ENCODE measurements around the gene ERVFRD-1. TPM values are rescaled to one million over a fixed set of nuclear protein-coding genes. Genes with fewer than 3 reads are reported as not detected.

ERVFRD-1 gene
- total and polyA plus RNA-seq, 2 of the 13 experiments (the other 11 are each of a cell fraction or from before 2014, with no cell fraction given) = not detected

DNA sequence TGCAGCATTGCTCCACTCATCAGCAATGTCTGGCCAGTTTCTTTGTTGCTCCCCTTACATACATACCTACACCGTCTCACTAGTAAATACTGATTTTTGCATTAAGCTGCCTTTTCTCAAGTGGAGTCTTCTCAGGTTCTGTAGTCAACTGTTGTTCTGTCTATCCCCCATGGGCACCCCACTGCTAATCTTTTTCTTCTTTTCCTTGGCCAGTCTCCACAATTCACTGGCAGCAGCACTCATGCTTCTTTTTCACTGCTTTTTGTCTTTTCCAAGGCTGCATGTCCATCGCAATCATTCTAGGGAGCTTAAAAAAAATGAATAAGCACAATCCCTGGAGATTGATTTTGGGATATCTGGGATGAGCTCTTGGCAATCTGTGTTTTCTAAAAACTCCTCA is 10.3 kb upstream of the ERVFRD-1 start:
- no peak for FAIRE-seq
- no peak for ATAC-seq
- intact Hi-C loops (cut with micrococcal nuclease; ENCODE audit: unreplicated experiment) = no loop called here
- 99% methylated on average over 2 of the region's 2 CpGs for WGBS (ENCODE audit: low lambda C conversion rate)
- H3K79me2 ChIP-seq (ENCODE audit: insufficient read depth, low read length) = peaks cover 61% of the 10 kb centered on the region
- peaks cover 26% of the 10 kb centered on the region for H3K4me1 ChIP-seq (ENCODE audit: insufficient read depth, low read length)
- no peaks in the 10 kb centered on the region for H4K20me1 ChIP-seq (ENCODE audit: insufficient read depth, low read length)
- POLR2A ChIA-PET = no interaction called here
- no peaks in the 10 kb centered on the region; a peak in 1 of 5 replicates for H3K36me3 ChIP-seq (replicated peaks in 1 of 2; ENCODE audit: control insufficient read depth in 1 of 2, insufficient read depth in 2 of 2, low read length in 2 of 2)
- no peak overlapping the region for H3K4me3 ChIP-seq (replicated peaks in 1 of 3; ENCODE audit: insufficient read depth in 1 of 3, low read depth in 2 of 3, low read length in 3 of 3)
- H3K9me3 ChIP-seq (ENCODE audit: low read length) = no peaks in the 10 kb centered on the region
- H3K27me3 ChIP-seq (ENCODE audit: control insufficient read depth in 1 of 2, insufficient read depth in 2 of 2, low read length in 2 of 2) = no peaks in the 10 kb centered on the region
- CTCF ChIA-PET (ENCODE audit: low intra/inter-chr PET ratio, low total read pairs) = no interaction called here
- BruUV-seq (replicated peaks) = no TSS peak
- no peak overlapping the region for H2AFZ ChIP-seq (ENCODE audit: low read length)
- H3K4me2 ChIP-seq (ENCODE audit: low read depth, low read length) = no peak overlapping the region
- no peak overlapping the region for H3K9ac ChIP-seq (ENCODE audit: insufficient read depth, low read depth, low read length)
- DNase-seq (ENCODE audit: low spot score) = no peak
- no peak overlapping the region for H3K27ac ChIP-seq (ENCODE audit: extremely low read length, insufficient read depth, low read length)
- TF ChIP-seq, protein P1, sequence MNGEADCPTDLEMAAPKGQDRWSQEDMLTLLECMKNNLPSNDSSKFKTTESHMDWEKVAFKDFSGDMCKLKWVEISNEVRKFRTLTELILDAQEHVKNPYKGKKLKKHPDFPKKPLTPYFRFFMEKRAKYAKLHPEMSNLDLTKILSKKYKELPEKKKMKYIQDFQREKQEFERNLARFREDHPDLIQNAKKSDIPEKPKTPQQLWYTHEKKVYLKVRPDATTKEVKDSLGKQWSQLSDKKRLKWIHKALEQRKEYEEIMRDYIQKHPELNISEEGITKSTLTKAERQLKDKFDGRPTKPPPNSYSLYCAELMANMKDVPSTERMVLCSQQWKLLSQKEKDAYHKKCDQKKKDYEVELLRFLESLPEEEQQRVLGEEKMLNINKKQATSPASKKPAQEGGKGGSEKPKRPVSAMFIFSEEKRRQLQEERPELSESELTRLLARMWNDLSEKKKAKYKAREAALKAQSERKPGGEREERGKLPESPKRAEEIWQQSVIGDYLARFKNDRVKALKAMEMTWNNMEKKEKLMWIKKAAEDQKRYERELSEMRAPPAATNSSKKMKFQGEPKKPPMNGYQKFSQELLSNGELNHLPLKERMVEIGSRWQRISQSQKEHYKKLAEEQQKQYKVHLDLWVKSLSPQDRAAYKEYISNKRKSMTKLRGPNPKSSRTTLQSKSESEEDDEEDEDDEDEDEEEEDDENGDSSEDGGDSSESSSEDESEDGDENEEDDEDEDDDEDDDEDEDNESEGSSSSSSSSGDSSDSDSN (CRISPR knock-in tag; IDR thresholded peaks at IDR 0.05) = no peak
- TF ChIP-seq ZNF674 (CRISPR knock-in tag; IDR thresholded peaks at IDR 0.05; ENCODE audit: low read depth) = no peak
- TF ChIP-seq, protein P2, sequence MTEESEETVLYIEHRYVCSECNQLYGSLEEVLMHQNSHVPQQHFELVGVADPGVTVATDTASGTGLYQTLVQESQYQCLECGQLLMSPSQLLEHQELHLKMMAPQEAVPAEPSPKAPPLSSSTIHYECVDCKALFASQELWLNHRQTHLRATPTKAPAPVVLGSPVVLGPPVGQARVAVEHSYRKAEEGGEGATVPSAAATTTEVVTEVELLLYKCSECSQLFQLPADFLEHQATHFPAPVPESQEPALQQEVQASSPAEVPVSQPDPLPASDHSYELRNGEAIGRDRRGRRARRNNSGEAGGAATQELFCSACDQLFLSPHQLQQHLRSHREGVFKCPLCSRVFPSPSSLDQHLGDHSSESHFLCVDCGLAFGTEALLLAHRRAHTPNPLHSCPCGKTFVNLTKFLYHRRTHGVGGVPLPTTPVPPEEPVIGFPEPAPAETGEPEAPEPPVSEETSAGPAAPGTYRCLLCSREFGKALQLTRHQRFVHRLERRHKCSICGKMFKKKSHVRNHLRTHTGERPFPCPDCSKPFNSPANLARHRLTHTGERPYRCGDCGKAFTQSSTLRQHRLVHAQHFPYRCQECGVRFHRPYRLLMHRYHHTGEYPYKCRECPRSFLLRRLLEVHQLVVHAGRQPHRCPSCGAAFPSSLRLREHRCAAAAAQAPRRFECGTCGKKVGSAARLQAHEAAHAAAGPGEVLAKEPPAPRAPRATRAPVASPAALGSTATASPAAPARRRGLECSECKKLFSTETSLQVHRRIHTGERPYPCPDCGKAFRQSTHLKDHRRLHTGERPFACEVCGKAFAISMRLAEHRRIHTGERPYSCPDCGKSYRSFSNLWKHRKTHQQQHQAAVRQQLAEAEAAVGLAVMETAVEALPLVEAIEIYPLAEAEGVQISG (CRISPR knock-in tag; IDR thresholded peaks at IDR 0.05) = no peak
- TF ChIP-seq SP2 (CRISPR knock-in tag; IDR thresholded peaks at IDR 0.05) = no peak
- no peak for TF ChIP-seq IKZF1 (IDR thresholded peaks at IDR 0.05)
- no peak for TF ChIP-seq NPAS2 (CRISPR knock-in tag; IDR thresholded peaks at IDR 0.05; ENCODE audit: borderline replicate concordance)
- no peak for TF ChIP-seq ZNF383 (CRISPR knock-in tag; IDR thresholded peaks at IDR 0.05; ENCODE audit: borderline replicate concordance)
- TF ChIP-seq NR2F6 (IDR thresholded peaks at IDR 0.05) = no peak
- TF ChIP-seq NR2F6 (CRISPR knock-in tag; IDR thresholded peaks at IDR 0.05) = no peak
- no peak for TF ChIP-seq GZF1 (CRISPR knock-in tag; IDR thresholded peaks at IDR 0.05)
- in situ Hi-C loops (cut with HindIII; ENCODE audit: extremely low pct_ligation_motif_present, low pct_unique_long_range_greater_than_20kb) = no loop called here

Measured in HepG2 (cell line).